ENCODE results near the gene MPZL2. TPM values are rescaled to one million over a fixed set of nuclear protein-coding genes. Genes with fewer than 3 reads are reported as not detected.
A peak's percentile ranks its signal among the peaks of the same experiment; 100 is the strongest.

MPZL2 gene
- polyA plus RNA-seq, 3 donors, result 8.0 to 18.6 (median 14.2) TPM

- Histone ChIP-seq H3K27me3 (ENCODE audit: control insufficient read depth in 2 of 2, insufficient read depth in 2 of 2, low read length in 2 of 2) (no peaks in the 10 kb centered on the region), H4K20me1 (ENCODE audit: insufficient read depth, low read length) (peaks cover 32% of the 10 kb centered on the region), H3K4me2 (replicated peaks; ENCODE audit: extremely low read depth, low read length, poor library complexity, severe bottlenecking) (peak overlapping the region; percentile 65), H3K36me3 (replicated peaks in 1 of 2; ENCODE audit: control insufficient read depth in 1 of 2, insufficient read depth in 2 of 2, low read length in 2 of 2) (peaks cover 84 to 89% of the 10 kb centered on the region in 2 donors), H3K79me2 (ENCODE audit: insufficient read depth, low read length) (peaks cover 51% of the 10 kb centered on the region), H3K9me3 (replicated peaks in 1 of 2; ENCODE audit: control insufficient read depth in 1 of 2, insufficient read depth in 1 of 2, low read length in 2 of 2) (no peaks in the 10 kb centered on the region), H2AFZ (ENCODE audit: insufficient read depth, low read depth, low read length, poor library complexity, severe bottlenecking) (no peak overlapping the region), H3K4me3 (replicated peaks in 1 of 3; ENCODE audit: low read depth in 2 of 3, low read length in 3 of 3) (peak overlapping the region in 1 of 3 experiments; percentile 60), H3K9ac (ENCODE audit: insufficient read depth, low read length, poor library complexity, severe bottlenecking) (peak overlapping the region; percentile 19), H3K4me1 (ENCODE audit: control insufficient read depth in 1 of 2, insufficient read depth in 2 of 2, low read length in 2 of 2) (peaks cover 55 to 59% of the 10 kb centered on the region in 2 donors), H3K27ac (ENCODE audit: low read depth in 1 of 2, low read length in 2 of 2) (peak overlapping the region; percentile 53 to 84)
- intact Hi-C loops (cut with micrococcal nuclease), result loop anchor here in 1 of 2 donors (10.0 kb wide), 1 partner anchor 279 kb away; no protein-coding TSS in a partner anchor
- Mint-ChIP-seq H3K9me3 (peaks cover 0 to 2% (median 0%) of the 10 kb centered on the region in 7 donors), H3K4me3 (peak overlapping the region in 1 of 2 donors; percentile 51), H3K27ac (peak overlapping the region; percentile 81 to 95 (median 93)), H3K4me1 (peaks cover 53% of the 10 kb centered on the region), H3K27me3 (ENCODE audit: low read depth in 3 of 3) (no peaks in the 10 kb centered on the region), H3K36me3 (peaks cover 29 to 30% of the 10 kb centered on the region in 2 donors)
- no peak for DNase-seq
- WGBS (ENCODE audit: insufficient coverage), result 97% methylated on average over 4 of the region's 9 CpGs
- TF ChIP-seq CTCF (IDR thresholded peaks at IDR 0.05), result no peak
Observed at GRCh38 chr11:118205606-118206378, 58.3 kb downstream of the MPZL2 start.

Small RNA genes within 50 kb of the gene (small RNA-seq; reads per million reads assigned to genes)
- gene HSPE1P18 (ENCODE audit: insufficient read length, low read depth), result not detected

Other genes with a start within 250 kb of the MPZL2 start
- gene TMPRSS4, start 187.2 kb downstream of the MPZL2 start, polyA plus RNA-seq, result not detected
- gene SMIM35, start 177.3 kb downstream of the MPZL2 start, polyA plus RNA-seq, result under 1 TPM; 0.05 to 0.29 (median 0.11) TPM
- gene SCN4B, start 111.5 kb downstream of the MPZL2 start, polyA plus RNA-seq, result under 1 TPM in 1 of 3 donors, not detected in 2; 0.76 TPM
- under 1 TPM in 1 of 3 donors, not detected in 2; 0.01 TPM for gene SCN2B, start 87.7 kb downstream of the MPZL2 start, polyA plus RNA-seq
- 100 to 1,000 TPM; 316 to 968 (median 748) TPM for gene JAML, start 39.3 kb downstream of the MPZL2 start, polyA plus RNA-seq
- 1 to 10 TPM; 4.2 to 8.5 (median 8.0) TPM for gene MPZL3, start 11.9 kb downstream of the MPZL2 start, polyA plus RNA-seq
- gene CD3E, start 40.4 kb upstream of the MPZL2 start, polyA plus RNA-seq, result 1 to 10 TPM in 2 of 3 donors, under 1 TPM in 1; 0.12 to 1.6 (median 1.5) TPM
- 1 to 10 TPM in 2 of 3 donors, not detected in 1; 2.2 to 3.1 TPM for gene CD3D, start 78.4 kb upstream of the MPZL2 start, polyA plus RNA-seq
- 1 to 10 TPM in 1 of 3 donors, under 1 TPM in 1, not detected in 1; 0.84 to 1.9 TPM for gene CD3G, start 80.0 kb upstream of the MPZL2 start, polyA plus RNA-seq
- gene UBE4A, start 95.3 kb upstream of the MPZL2 start, polyA plus RNA-seq, result 10 to 100 TPM; 21.6 to 33.9 (median 22.7) TPM
- gene ATP5MG, start 137.3 kb upstream of the MPZL2 start, polyA plus RNA-seq, result 100 to 1,000 TPM; 257 to 688 (median 648) TPM
- 10 to 100 TPM in 1 of 3 donors, 1 to 10 TPM in 2; 3.3 to 21.7 (median 3.5) TPM for gene KMT2A, start 172.2 kb upstream of the MPZL2 start, polyA plus RNA-seq